K562 (cell line): ENCODE results near the gene ADGRL3. TPM values are rescaled to one million over a fixed set of nuclear protein-coding genes. Genes with fewer than 3 reads are reported as not detected.

Source experiments
- ATAC-seq: fragments of 200-7000 bp; cut with Tn5 transposase; 3 replicates; pipeline ENCODE4 v1.9.1; 2020; ENCODE audit warnings: moderate library complexity
- BruUV-seq: library from RNA; stranded (reverse); fragments of 400-500 nt; replicated peaks from 2 replicates; lab custom pipeline; 2021; lab: Mats Ljungman, UMichigan
- CTCF ChIA-PET: fragments of 300-600 bp; formaldehyde crosslinking; extraction: SDS; loops from one replicate; lab custom pipeline; 2021; ENCODE audit warnings: low intra/inter-chr PET ratio; lab: Yijun Ruan, JAX
- POLR2A ChIA-PET: fragments of 300-600, 350-650 bp; sonication (Branson Sonifier 250); formaldehyde crosslinking; extraction: SDS; loops from one replicate; lab custom pipeline; 2021; ENCODE audit warnings: antibody characterized with exemption, inconsistent platforms; lab: Yijun Ruan, JAX
- DNase-seq, 4 experiments: peaks; one replicate each; pipeline versions ENCODE4 v3.0.0 to v3.0.0-alpha.2; 2011 to 2018; ENCODE audit warnings: low spot score in 3 of 4, mixed read lengths in 3 of 4; ENCODE audit errors: extremely low read depth in 1 of 4
- FAIRE-seq: peaks from 2 replicates; lab custom pipeline; 2011; peaks lifted over from hg19 to GRCh38; lab: Jason Lieb, UNC
- H2AFZ ChIP-seq: 2 replicates; pipeline ENCODE4 v1.6.0; 2011; ENCODE audit warnings: low read depth, low read length, control low read depth, inconsistent platforms
- H3K27ac ChIP-seq: fragments of 200-600 bp; 3 replicates; pipeline ENCODE4 v1.8.0; 2011; ENCODE audit warnings: low read depth, mild to moderate bottlenecking, control low read depth, inconsistent platforms, low read length, moderate library complexity, mixed read lengths; ENCODE audit errors: extremely low read depth
- H3K27me3 ChIP-seq, 2 experiments: fragments of 300-600 bp in 1 of 2; 2 replicates in 1 of 2; 3 replicates in 1 of 2; pipeline versions ENCODE4 v1.6.0 to v1.8.0; 2011; ENCODE audit warnings: inconsistent platforms in 2 of 2, low read length in 2 of 2, mild to moderate bottlenecking in 1 of 2, mixed read lengths in 1 of 2, moderate library complexity in 1 of 2; ENCODE audit not compliant: control insufficient read depth in 2 of 2, insufficient read depth in 2 of 2
- H3K36me3 ChIP-seq: fragments of 300-600 bp; 3 replicates; pipeline ENCODE4 v1.8.0; 2011; ENCODE audit warnings: mild to moderate bottlenecking, low read length, inconsistent platforms; ENCODE audit not compliant: control insufficient read depth, insufficient read depth
- H3K4me1 ChIP-seq, 2 experiments: fragments of 200-600 bp in 1 of 2; replicated peaks in 1 of 2; 2 replicates in 1 of 2; 3 replicates in 1 of 2; pipeline versions ENCODE4 v1.5.1 to v1.8.0; 2011; ENCODE audit warnings: inconsistent platforms in 2 of 2, low read length in 2 of 2, mild to moderate bottlenecking in 1 of 2, mixed read lengths in 1 of 2, moderate library complexity in 1 of 2; ENCODE audit not compliant: control insufficient read depth in 2 of 2, insufficient read depth in 2 of 2
- H3K4me2 ChIP-seq: 2 replicates; pipeline ENCODE4 v1.6.1; 2011; ENCODE audit warnings: low read length, control low read depth, inconsistent platforms, mixed read lengths; ENCODE audit not compliant: insufficient read depth
- H3K4me3 ChIP-seq: fragments of 200-600 bp; sonication (generic), shearing (Covaris generic); 2 replicates; pipeline ENCODE4 v1.5.1; 2016; ENCODE audit warnings: control low read depth, inconsistent platforms
- H3K79me2 ChIP-seq: fragments of 200-600 bp; 3 replicates; pipeline ENCODE4 v1.8.0; 2011; ENCODE audit warnings: low read length, inconsistent platforms; ENCODE audit not compliant: control insufficient read depth, insufficient read depth
- H3K9ac ChIP-seq, 2 experiments: 2 replicates each; pipeline versions ENCODE4 v1.6.0 to v1.6.1; 2011; ENCODE audit warnings: low read depth in 2 of 2, low read length in 2 of 2, control low read depth in 1 of 2, inconsistent platforms in 1 of 2, mild to moderate bottlenecking in 1 of 2, mixed read lengths in 1 of 2; ENCODE audit not compliant: insufficient read depth in 1 of 2
- H3K9me1 ChIP-seq: one replicate; pipeline ENCODE4 v1.6.0; 2011; ENCODE audit warnings: inconsistent platforms, mild to moderate bottlenecking, low read length, moderate library complexity; ENCODE audit not compliant: control insufficient read depth, insufficient read depth
- H3K9me3 ChIP-seq: replicated peaks from 2 replicates; pipeline ENCODE4 v1.5.1; 2011; ENCODE audit warnings: low read depth, low read length, inconsistent platforms; ENCODE audit not compliant: control insufficient read depth, insufficient read depth
- H4K20me1 ChIP-seq: replicated peaks from 2 replicates; pipeline ENCODE4 v1.6.1; 2011; ENCODE audit warnings: low read length, inconsistent platforms, mixed read lengths; ENCODE audit not compliant: control insufficient read depth, insufficient read depth
- CCNT2 ChIP-seq: IDR thresholded peaks from 2 replicates; pipeline ENCODE4 v1.6.1; 2011; ENCODE audit warnings: borderline replicate concordance, low read depth, mild to moderate bottlenecking, moderate library complexity, mixed read lengths, low read length; ENCODE audit not compliant: insufficient read length; ENCODE audit errors: extremely low read depth
- FOXJ3 ChIP-seq: sonication (generic); formaldehyde crosslinking; IDR thresholded peaks from 2 replicates; pipeline ENCODE4 v1.4.0; 2020; ENCODE audit warnings: mild to moderate bottlenecking, missing genetic modification reagents
- KDM2B ChIP-seq: fragments of 250-450 bp; sonication (Bioruptor Pico); IDR thresholded peaks from 2 replicates; pipeline ENCODE4 v1.8.0; 2021; ENCODE audit warnings: mild to moderate bottlenecking, moderate library complexity
- MTF1 ChIP-seq: fragments of 250-450 bp; sonication (Bioruptor Pico); IDR thresholded peaks from 2 replicates; pipeline ENCODE4 v1.9.0; 2021; ENCODE audit warnings: moderate library complexity, mild to moderate bottlenecking, inconsistent platforms, borderline replicate concordance
- NR3C1 ChIP-seq: sonication (generic); formaldehyde crosslinking; IDR thresholded peaks from 2 replicates; pipeline ENCODE4 v1.8.1; 2022; ENCODE audit warnings: missing genetic modification reagents
- RFX5 ChIP-seq: IDR thresholded peaks from 2 replicates; pipeline ENCODE4 v1.6.1; 2011; ENCODE audit warnings: low read depth, mild to moderate bottlenecking, improper control_type of control experiment, low read length
- ZKSCAN1 ChIP-seq: fragments of 150-350 bp; IDR thresholded peaks from 2 replicates; pipeline ENCODE4 v1.6.1; 2016; ENCODE audit warnings: low read depth, low read length
- ZNF316 ChIP-seq: fragments of 450-650 bp; IDR thresholded peaks from 2 replicates; pipeline ENCODE4 v1.6.1; 2016
- ZNF707 ChIP-seq: fragments of 250-450 bp; sonication (Bioruptor Pico); conservative IDR thresholded peaks from 2 replicates; pipeline ENCODE4 v1.8.0; 2022; ENCODE audit warnings: inconsistent platforms, mild to moderate bottlenecking, moderate library complexity
- ZNF75A ChIP-seq: fragments of 450-650 bp; formaldehyde crosslinking; IDR thresholded peaks from 2 replicates; pipeline ENCODE4 v1.4.0; 2020; ENCODE audit warnings: mild to moderate bottlenecking
- WGBS: fragments of 100-300 bp; shearing (Covaris generic); methylation state at CpG from one replicate; pipeline ENCODE4 v1.1.6; 2016; ENCODE audit warnings: low coverage, mixed read lengths; ENCODE audit not compliant: insufficient coverage; ENCODE audit errors: missing lambda C conversion rate; 5-methylcytosine and 5-hydroxymethylcytosine counted together
- in situ Hi-C: fragments of 300-500 bp; cut with MboI; formaldehyde crosslinking; loops from 4 replicates; pipeline ENCODE4 v1.15.0; 2018; ENCODE audit warnings: inconsistent platforms, mixed read lengths
- intact Hi-C: fragments of 100-400 bp; cut with micrococcal nuclease; formaldehyde crosslinking; loops from 2 replicates; pipeline ENCODE4 v1.14.2; 2022
- polyA plus RNA-seq, 8 experiments: library from polyadenylated mRNA; depleted of rRNA in 4 of 8; stranded (reverse) in 5 of 8; unstranded in 3 of 8; fragments of >200 nt; fragmentation: Nextera tagmentation in 2 of 8; fragmentation: Illumina TruSeq in 1 of 8; extraction: Ambion mirVana in 2 of 8; extraction: Trizol in 1 of 8; gene quantifications; 2 replicates each; pipeline versions ENCODE4 v1.2.1 to v1.2.3, GENCODE V29; 2011 to 2014; ENCODE audit warnings: inconsistent platforms in 1 of 8, missing spikeins in 1 of 8
- total RNA-seq, 7 experiments: library from RNA; depleted of rRNA in 6 of 7; stranded (reverse); fragments of >200 nt in 6 of 7; fragmentation: Illumina TruSeq in 2 of 7; extraction: Trizol in 2 of 7; gene quantifications; 2 replicates each; pipeline versions ENCODE4 v1.2.1 to v1.2.3, GENCODE V29; 2011 to 2021; ENCODE audit warnings: low replicate concordance in 1 of 7
- TF ChIP-seq, protein P1 (sequence below): sonication (generic); formaldehyde crosslinking; IDR thresholded peaks from 2 replicates; pipeline ENCODE4 v1.8.0; 2022; ENCODE audit warnings: missing genetic modification reagents, mild to moderate bottlenecking, moderate library complexity, borderline replicate concordance

ADGRL3 gene
- total and polyA plus RNA-seq, 9 of the 15 experiments (the other 6 are each of a cell fraction or from before 2014, with no cell fraction given), result 0.03 to 0.14 (median 0.04) TPM; not detected in 2

DNA sequence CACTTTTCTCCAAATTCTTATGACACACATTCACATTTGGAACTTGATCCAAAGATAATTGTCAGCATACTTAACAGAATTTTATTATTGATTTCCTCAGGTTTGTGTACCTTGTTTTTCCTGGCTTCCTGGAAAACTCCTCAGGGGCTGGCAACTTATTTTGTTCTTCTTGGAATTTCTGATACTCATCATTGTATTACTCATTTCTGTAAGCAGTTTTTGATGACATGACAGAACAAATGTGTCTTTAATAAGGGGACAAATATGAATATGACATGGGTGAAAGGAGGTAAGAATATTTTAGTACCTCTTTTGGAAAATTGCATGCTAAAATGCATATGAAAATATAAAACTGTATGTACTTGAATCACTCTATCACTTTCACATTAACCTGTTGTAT is 237.8 kb downstream of the ADGRL3 start:
- no TSS peak for BruUV-seq
- Histone ChIP-seq H3K27me3 (no peaks in the 10 kb centered on the region), H3K4me1 (no peaks in the 10 kb centered on the region), H3K79me2 (no peaks in the 10 kb centered on the region), H3K4me3 (no peak overlapping the region), H4K20me1 (no peaks in the 10 kb centered on the region), H3K9me3 (no peaks in the 10 kb centered on the region), H3K4me2 (no peak overlapping the region), H3K9ac (no peak overlapping the region), H3K27ac (no peak overlapping the region), H3K9me1 (no peaks in the 10 kb centered on the region), H2AFZ (no peak overlapping the region), H3K36me3 (no peaks in the 10 kb centered on the region)
- TF ChIP-seq NR3C1, result no peak
- peak; percentile 18; the same call in 1 of the 2 replicates for TF ChIP-seq ZNF316
- no peak for TF ChIP-seq KDM2B
- TF ChIP-seq CCNT2, result no peak
- FAIRE-seq, result no peak
- in situ Hi-C loops (no loop called here), intact Hi-C loops (no loop called here)
- CTCF ChIA-PET, result no interaction called here
- POLR2A ChIA-PET, result no interaction called here
- no peak for DNase-seq
- no peak for ATAC-seq

DNA sequence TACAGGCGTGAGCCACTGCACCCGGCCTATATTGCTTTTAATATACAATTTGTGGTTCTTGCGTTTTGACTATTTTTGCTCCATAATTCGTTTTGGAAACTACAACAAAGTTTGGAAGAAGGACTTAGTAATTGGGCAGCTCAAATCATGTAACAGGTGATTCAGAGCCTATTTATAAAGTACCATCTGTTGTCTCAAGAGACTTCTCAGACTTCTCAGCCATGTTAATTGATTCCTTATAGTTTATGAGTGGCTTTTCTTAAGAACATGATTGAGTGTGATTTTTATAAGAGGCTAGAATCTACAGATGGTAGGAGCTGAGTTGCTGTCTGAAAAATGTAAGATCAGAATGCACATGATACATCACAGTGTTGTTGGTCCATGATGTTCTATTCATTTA is 240.2 kb downstream of the ADGRL3 start:
- no peaks in the 10 kb centered on the region for H3K27me3 ChIP-seq
- POLR2A ChIA-PET, result no interaction called here
- no peaks in the 10 kb centered on the region for H3K9me3 ChIP-seq
- H3K4me1 ChIP-seq, result no peaks in the 10 kb centered on the region
- H3K9ac ChIP-seq, result no peak overlapping the region
- ATAC-seq (no peak), DNase-seq (no peak), FAIRE-seq (no peak)
- H3K9me1 ChIP-seq, result no peaks in the 10 kb centered on the region
- H3K27ac ChIP-seq, result no peak overlapping the region
- H3K36me3 ChIP-seq, result no peaks in the 10 kb centered on the region
- intact Hi-C loops, result no loop called here
- no TSS peak for BruUV-seq
- H3K4me3 ChIP-seq, result no peak overlapping the region
- in situ Hi-C loops, result no loop called here
- H4K20me1 ChIP-seq, result no peaks in the 10 kb centered on the region
- no peak overlapping the region for H3K4me2 ChIP-seq
- TF ChIP-seq ZNF707 (CRISPR knock-in tag) (no peak), MTF1 (no peak), RFX5 (no peak), ZNF75A (CRISPR knock-in tag) (no peak), FOXJ3 (CRISPR knock-in tag) (no peak), ZKSCAN1 (no peak)
- TF ChIP-seq, protein P1, sequence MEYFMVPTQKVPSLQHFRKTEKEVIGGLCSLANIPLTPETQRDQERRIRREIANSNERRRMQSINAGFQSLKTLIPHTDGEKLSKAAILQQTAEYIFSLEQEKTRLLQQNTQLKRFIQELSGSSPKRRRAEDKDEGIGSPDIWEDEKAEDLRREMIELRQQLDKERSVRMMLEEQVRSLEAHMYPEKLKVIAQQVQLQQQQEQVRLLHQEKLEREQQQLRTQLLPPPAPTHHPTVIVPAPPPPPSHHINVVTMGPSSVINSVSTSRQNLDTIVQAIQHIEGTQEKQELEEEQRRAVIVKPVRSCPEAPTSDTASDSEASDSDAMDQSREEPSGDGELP, result no peak
- CTCF ChIA-PET, result no interaction called here
- H2AFZ ChIP-seq, result no peak overlapping the region
- 0% methylated on average over 4 of the region's 4 CpGs for WGBS
- H3K79me2 ChIP-seq, result no peaks in the 10 kb centered on the region
